ENCODE results near the gene TRRAP.

Gene TRRAP

DNA sequence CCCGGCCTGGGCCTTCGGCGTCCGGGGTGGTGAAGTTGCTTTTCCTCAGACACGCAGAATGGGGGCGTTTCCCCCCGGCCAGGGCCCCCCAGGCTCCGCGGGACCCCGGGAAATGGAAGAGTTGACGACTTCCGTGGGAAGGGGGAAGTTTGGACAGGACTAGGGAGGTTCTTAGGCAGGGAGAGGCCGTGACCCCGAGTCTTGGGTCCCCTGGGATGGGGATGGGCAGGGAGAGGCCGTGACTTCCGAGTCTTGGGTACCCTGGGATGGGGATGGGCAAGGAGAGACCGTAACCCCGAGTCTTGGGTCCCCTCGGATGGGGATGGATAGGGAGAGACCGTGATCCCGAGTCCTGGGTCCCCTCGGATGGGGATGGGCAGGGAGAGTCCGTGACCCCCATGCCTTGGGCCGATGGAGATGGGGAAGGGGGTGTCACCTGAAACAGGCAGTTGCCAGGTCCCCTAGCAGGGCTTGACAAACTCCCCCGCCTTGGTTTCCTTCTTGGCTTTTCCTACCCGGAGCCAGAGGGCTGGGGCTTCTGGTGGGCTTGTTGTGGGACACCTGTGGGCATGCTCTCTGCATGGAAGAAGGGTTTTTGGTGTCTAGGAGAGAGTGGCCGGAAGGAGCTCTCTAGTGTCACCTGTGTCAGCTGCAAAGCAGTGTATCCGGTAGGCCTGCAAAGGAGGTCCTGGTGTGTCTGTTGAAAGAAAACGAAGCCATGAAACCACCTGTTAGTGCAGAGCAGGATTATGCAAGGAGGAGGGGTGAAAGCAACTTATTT, 1.1 kb downstream of the TRRAP start:
- POLR2A ChIA-PET = interaction anchor here (0.6 to 1.0 kb wide), 6 partner anchors 12 to 1133 kb away, joined by 3 to 6 read pairs (median 4); partner anchors contain the start of gene ARPC1A
- H3K36me3 ChIP-seq (ENCODE audit: control insufficient read depth in 2 of 2, insufficient read depth in 1 of 2, low read length in 2 of 2) = peaks cover 36 to 40% of the 10 kb centered on the region in 2 experiments
- H3K27ac ChIP-seq (ENCODE audit: extremely low read depth, low read depth, low read length) = peak overlapping the region; percentile 97; the same call in 1 of the 2 replicates
- H3K9me3 ChIP-seq (ENCODE audit: control insufficient read depth, insufficient read depth, low read depth, low read length) = no peaks in the 10 kb centered on the region
- CTCF ChIA-PET = interaction anchor here (0.5 to 1.5 kb wide), 7 partner anchors 11 to 47 kb away, joined by 3 to 5 read pairs (median 4); no protein-coding TSS in a partner anchor
- peak overlapping the region; percentile 95 for H3K4me3 ChIP-seq (ENCODE audit: low read depth, low read length)
- no peaks in the 10 kb centered on the region for H3K4me1 ChIP-seq (ENCODE audit: control insufficient read depth, insufficient read depth, low read length)
- no peak for TF ChIP-seq ZNF223 (tag by site-specific recombination; IDR thresholded peaks at IDR 0.05)
- 0 out of 2 replicates have a peak, but pooled peaks have one; percentile 6 for TF ChIP-seq ZNF843 (tag by site-specific recombination; IDR thresholded peaks at IDR 0.05)
- no peak for TF ChIP-seq ZNF664 (tag by site-specific recombination; IDR thresholded peaks at IDR 0.05)
- TF ChIP-seq, protein P1, sequence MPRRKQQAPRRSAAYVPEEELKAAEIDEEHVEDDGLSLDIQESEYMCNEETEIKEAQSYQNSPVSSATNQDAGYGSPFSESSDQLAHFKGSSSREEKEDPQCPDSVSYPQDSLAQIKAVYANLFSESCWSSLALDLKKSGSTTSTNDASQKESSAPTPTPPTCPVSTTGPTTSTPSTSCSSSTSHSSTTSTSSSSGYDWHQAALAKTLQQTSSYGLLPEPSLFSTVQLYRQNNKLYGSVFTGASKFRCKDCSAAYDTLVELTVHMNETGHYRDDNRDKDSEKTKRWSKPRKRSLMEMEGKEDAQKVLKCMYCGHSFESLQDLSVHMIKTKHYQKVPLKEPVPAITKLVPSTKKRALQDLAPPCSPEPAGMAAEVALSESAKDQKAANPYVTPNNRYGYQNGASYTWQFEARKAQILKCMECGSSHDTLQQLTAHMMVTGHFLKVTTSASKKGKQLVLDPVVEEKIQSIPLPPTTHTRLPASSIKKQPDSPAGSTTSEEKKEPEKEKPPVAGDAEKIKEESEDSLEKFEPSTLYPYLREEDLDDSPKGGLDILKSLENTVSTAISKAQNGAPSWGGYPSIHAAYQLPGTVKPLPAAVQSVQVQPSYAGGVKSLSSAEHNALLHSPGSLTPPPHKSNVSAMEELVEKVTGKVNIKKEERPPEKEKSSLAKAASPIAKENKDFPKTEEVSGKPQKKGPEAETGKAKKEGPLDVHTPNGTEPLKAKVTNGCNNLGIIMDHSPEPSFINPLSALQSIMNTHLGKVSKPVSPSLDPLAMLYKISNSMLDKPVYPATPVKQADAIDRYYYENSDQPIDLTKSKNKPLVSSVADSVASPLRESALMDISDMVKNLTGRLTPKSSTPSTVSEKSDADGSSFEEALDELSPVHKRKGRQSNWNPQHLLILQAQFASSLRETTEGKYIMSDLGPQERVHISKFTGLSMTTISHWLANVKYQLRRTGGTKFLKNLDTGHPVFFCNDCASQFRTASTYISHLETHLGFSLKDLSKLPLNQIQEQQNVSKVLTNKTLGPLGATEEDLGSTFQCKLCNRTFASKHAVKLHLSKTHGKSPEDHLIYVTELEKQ (tag by site-specific recombination; IDR thresholded peaks at IDR 0.05; ENCODE audit: borderline replicate concordance) = no peak
- no peak for TF ChIP-seq ZNF37A (tag by site-specific recombination; IDR thresholded peaks at IDR 0.05)
- no peak for TF ChIP-seq BCL11A (tag by site-specific recombination; IDR thresholded peaks at IDR 0.05; ENCODE audit: low read depth)
- TF ChIP-seq, protein P2, sequence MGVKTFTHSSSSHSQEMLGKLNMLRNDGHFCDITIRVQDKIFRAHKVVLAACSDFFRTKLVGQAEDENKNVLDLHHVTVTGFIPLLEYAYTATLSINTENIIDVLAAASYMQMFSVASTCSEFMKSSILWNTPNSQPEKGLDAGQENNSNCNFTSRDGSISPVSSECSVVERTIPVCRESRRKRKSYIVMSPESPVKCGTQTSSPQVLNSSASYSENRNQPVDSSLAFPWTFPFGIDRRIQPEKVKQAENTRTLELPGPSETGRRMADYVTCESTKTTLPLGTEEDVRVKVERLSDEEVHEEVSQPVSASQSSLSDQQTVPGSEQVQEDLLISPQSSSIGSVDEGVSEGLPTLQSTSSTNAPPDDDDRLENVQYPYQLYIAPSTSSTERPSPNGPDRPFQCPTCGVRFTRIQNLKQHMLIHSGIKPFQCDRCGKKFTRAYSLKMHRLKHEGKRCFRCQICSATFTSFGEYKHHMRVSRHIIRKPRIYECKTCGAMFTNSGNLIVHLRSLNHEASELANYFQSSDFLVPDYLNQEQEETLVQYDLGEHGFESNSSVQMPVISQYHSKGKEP (tag by site-specific recombination; IDR thresholded peaks at IDR 0.05) = no peak
- no peak for TF ChIP-seq SP2 (tag by site-specific recombination; IDR thresholded peaks at IDR 0.05)
- TF ChIP-seq ZNF2 (tag by site-specific recombination; IDR thresholded peaks at IDR 0.05) = no peak
- no peak for TF ChIP-seq ZNF121 (tag by site-specific recombination; IDR thresholded peaks at IDR 0.05)
- TF ChIP-seq KLF9 (tag by site-specific recombination; IDR thresholded peaks at IDR 0.05; ENCODE audit: low read depth) = 0 out of 2 replicates have a peak, but pooled peaks have one; percentile 0
- no peak for TF ChIP-seq ZNF302 (tag by site-specific recombination; IDR thresholded peaks at IDR 0.05; ENCODE audit: low read depth)
- TF ChIP-seq ZNF768 (tag by site-specific recombination; IDR thresholded peaks at IDR 0.05) = no peak
- TF ChIP-seq, protein P3, sequence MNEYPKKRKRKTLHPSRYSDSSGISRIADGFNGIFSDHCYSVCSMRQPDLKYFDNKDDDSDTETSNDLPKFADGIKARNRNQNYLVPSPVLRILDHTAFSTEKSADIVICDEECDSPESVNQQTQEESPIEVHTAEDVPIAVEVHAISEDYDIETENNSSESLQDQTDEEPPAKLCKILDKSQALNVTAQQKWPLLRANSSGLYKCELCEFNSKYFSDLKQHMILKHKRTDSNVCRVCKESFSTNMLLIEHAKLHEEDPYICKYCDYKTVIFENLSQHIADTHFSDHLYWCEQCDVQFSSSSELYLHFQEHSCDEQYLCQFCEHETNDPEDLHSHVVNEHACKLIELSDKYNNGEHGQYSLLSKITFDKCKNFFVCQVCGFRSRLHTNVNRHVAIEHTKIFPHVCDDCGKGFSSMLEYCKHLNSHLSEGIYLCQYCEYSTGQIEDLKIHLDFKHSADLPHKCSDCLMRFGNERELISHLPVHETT (tag by site-specific recombination; IDR thresholded peaks at IDR 0.05) = no peak
- no peak for TF ChIP-seq ZNF555 (tag by site-specific recombination; conservative IDR thresholded peaks at IDR 0.05)
- no peak for TF ChIP-seq ZFP37 (tag by site-specific recombination; IDR thresholded peaks at IDR 0.05)
- TF ChIP-seq, protein P4, sequence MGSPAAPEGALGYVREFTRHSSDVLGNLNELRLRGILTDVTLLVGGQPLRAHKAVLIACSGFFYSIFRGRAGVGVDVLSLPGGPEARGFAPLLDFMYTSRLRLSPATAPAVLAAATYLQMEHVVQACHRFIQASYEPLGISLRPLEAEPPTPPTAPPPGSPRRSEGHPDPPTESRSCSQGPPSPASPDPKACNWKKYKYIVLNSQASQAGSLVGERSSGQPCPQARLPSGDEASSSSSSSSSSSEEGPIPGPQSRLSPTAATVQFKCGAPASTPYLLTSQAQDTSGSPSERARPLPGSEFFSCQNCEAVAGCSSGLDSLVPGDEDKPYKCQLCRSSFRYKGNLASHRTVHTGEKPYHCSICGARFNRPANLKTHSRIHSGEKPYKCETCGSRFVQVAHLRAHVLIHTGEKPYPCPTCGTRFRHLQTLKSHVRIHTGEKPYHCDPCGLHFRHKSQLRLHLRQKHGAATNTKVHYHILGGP (tag by site-specific recombination; IDR thresholded peaks at IDR 0.05) = no peak
- TF ChIP-seq ZNF610 (tag by site-specific recombination; IDR thresholded peaks at IDR 0.05; ENCODE audit: borderline replicate concordance) = no peak
- TF ChIP-seq ZSCAN30 (tag by site-specific recombination; IDR thresholded peaks at IDR 0.05) = no peak
- no peak for TF ChIP-seq ZNF175 (tag by site-specific recombination; IDR thresholded peaks at IDR 0.05)
- no peak for TF ChIP-seq ZNF510 (tag by site-specific recombination; IDR thresholded peaks at IDR 0.05; ENCODE audit: insufficient replicate concordance)
- no peak for TF ChIP-seq ZFP41 (tag by site-specific recombination; IDR thresholded peaks at IDR 0.05; ENCODE audit: borderline replicate concordance)
- peak; percentile 99 for TF ChIP-seq ZBTB20 (tag by site-specific recombination; IDR thresholded peaks at IDR 0.05)
- TF ChIP-seq, protein P5, sequence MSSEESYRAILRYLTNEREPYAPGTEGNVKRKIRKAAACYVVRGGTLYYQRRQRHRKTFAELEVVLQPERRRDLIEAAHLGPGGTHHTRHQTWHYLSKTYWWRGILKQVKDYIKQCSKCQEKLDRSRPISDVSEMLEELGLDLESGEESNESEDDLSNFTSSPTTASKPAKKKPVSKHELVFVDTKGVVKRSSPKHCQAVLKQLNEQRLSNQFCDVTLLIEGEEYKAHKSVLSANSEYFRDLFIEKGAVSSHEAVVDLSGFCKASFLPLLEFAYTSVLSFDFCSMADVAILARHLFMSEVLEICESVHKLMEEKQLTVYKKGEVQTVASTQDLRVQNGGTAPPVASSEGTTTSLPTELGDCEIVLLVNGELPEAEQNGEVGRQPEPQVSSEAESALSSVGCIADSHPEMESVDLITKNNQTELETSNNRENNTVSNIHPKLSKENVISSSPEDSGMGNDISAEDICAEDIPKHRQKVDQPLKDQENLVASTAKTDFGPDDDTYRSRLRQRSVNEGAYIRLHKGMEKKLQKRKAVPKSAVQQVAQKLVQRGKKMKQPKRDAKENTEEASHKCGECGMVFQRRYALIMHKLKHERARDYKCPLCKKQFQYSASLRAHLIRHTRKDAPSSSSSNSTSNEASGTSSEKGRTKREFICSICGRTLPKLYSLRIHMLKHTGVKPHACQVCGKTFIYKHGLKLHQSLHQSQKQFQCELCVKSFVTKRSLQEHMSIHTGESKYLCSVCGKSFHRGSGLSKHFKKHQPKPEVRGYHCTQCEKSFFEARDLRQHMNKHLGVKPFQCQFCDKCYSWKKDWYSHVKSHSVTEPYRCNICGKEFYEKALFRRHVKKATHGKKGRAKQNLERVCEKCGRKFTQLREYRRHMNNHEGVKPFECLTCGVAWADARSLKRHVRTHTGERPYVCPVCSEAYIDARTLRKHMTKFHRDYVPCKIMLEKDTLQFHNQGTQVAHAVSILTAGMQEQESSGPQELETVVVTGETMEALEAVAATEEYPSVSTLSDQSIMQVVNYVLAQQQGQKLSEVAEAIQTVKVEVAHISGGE (tag by site-specific recombination; conservative IDR thresholded peaks at IDR 0.05; ENCODE audit: low read depth) = peak; percentile 84
- no peak for TF ChIP-seq ZFP69B (tag by site-specific recombination; IDR thresholded peaks at IDR 0.05)
- TF ChIP-seq ZNF596 (tag by site-specific recombination; IDR thresholded peaks at IDR 0.05) = no peak

Measured in HEK293 (cell line).